Measurements from ENCODE around the gene BOD1L1. TPM values are rescaled to one million over a fixed set of nuclear protein-coding genes. Genes with fewer than 3 reads are reported as not detected.

BOD1L1 gene
- total and polyA plus RNA-seq, 2 experiments from 2014 or later: 18.2 to 43.2 TPM

DNA sequence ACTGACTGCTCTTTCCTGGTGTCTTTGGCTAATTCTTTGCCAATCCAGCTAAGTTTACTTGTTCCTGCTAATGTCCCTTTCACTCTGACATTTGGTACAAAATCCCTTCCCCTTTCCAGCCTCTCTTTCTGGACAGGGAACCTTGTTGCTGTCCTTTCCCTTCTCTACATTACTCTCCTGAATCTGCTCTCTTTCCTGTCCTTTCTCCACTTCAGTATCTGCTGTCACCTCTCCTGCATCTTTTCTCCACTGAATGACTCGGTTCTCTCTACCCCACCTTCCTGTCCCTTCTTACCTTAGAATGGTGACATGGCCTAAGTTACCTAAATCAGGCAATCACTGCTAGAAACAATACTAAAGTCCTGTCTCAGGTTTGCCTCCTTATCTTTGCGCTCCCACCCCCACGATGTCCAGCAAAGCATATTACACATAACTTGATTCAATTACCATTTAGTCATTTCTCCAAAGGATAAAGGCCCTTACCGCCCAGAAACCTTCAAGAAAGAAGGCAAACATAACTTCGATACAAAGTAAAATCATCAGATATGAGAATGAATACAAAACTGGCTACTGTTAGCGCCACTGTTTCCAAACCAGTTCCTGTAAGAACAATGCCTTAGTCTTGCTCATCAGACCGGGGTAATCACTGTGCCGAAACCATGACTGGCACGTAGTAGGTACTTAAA, 890 bp downstream of the BOD1L1 start (continued):
- no peak for TF ChIP-seq ZNF114 (CRISPR knock-in tag; IDR thresholded peaks at IDR 0.05)
- no peak for TF ChIP-seq EZH2phosphoT487 (IDR thresholded peaks at IDR 0.05; ENCODE audit: unreplicated experiment)
- TF ChIP-seq ZNF331 (CRISPR knock-in tag; IDR thresholded peaks at IDR 0.05; ENCODE audit: low read depth): no peak
- TF ChIP-seq NANOG (IDR thresholded peaks at IDR 0.05; ENCODE audit: borderline replicate concordance): no peak
- no peak for TF ChIP-seq CREB1 (CRISPR knock-in tag; IDR thresholded peaks at IDR 0.05; ENCODE audit: low read depth)
- TF ChIP-seq, protein P1, sequence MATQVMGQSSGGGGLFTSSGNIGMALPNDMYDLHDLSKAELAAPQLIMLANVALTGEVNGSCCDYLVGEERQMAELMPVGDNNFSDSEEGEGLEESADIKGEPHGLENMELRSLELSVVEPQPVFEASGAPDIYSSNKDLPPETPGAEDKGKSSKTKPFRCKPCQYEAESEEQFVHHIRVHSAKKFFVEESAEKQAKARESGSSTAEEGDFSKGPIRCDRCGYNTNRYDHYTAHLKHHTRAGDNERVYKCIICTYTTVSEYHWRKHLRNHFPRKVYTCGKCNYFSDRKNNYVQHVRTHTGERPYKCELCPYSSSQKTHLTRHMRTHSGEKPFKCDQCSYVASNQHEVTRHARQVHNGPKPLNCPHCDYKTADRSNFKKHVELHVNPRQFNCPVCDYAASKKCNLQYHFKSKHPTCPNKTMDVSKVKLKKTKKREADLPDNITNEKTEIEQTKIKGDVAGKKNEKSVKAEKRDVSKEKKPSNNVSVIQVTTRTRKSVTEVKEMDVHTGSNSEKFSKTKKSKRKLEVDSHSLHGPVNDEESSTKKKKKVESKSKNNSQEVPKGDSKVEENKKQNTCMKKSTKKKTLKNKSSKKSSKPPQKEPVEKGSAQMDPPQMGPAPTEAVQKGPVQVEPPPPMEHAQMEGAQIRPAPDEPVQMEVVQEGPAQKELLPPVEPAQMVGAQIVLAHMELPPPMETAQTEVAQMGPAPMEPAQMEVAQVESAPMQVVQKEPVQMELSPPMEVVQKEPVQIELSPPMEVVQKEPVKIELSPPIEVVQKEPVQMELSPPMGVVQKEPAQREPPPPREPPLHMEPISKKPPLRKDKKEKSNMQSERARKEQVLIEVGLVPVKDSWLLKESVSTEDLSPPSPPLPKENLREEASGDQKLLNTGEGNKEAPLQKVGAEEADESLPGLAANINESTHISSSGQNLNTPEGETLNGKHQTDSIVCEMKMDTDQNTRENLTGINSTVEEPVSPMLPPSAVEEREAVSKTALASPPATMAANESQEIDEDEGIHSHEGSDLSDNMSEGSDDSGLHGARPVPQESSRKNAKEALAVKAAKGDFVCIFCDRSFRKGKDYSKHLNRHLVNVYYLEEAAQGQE (IDR thresholded peaks at IDR 0.05; ENCODE audit: unreplicated experiment): no peak
- TF ChIP-seq JUNB (IDR thresholded peaks at IDR 0.05; ENCODE audit: unreplicated experiment): no peak
- TF ChIP-seq, protein P2, sequence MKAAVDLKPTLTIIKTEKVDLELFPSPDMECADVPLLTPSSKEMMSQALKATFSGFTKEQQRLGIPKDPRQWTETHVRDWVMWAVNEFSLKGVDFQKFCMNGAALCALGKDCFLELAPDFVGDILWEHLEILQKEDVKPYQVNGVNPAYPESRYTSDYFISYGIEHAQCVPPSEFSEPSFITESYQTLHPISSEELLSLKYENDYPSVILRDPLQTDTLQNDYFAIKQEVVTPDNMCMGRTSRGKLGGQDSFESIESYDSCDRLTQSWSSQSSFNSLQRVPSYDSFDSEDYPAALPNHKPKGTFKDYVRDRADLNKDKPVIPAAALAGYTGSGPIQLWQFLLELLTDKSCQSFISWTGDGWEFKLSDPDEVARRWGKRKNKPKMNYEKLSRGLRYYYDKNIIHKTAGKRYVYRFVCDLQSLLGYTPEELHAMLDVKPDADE (IDR thresholded peaks at IDR 0.05): no peak

DNA sequence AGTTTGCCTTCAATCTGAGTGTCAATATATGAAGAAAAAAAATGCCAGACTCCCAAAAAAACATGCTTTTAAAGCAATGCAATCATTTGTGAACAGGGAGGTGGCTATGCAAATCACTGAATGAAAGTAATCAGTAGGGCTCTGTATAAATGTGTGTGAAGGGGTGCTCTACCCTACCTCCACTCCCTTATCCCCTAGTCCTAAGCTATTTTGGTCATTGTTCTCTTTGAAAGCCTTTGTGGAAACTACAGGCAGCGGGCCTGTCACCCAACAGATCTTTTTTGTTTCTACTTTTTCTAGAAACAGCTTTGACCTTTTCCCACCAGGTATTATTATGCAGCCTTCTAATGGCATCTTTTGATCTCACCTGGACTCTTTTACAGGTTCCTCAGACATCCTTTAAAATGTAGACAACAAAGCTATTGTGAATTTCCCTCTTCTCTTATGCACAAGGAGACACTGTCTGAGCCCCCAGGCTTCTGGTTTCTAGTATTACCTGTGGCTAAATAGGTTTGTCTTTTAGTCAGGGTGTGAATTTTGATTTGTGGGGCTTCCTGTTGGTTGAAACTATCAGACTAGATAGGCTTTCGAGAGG, 9.2 kb downstream of the BOD1L1 start:
- H3K4me1 ChIP-seq (ENCODE audit: insufficient read depth): no peaks in the 10 kb centered on the region
- peaks cover 27% of the 10 kb centered on the region for H4K20me1 ChIP-seq (replicated peaks; ENCODE audit: insufficient read depth)
- no peaks in the 10 kb centered on the region for H3F3A ChIP-seq (replicated peaks; ENCODE audit: low read depth)
- no peak for DNase-seq (ENCODE audit: low spot score)
- no peaks in the 10 kb centered on the region for H3K27me3 ChIP-seq (ENCODE audit: insufficient read depth)
- peaks cover 22% of the 10 kb centered on the region for H3K36me3 Mint-ChIP-seq (ENCODE audit: low read depth)
- ATAC-seq: peak; percentile 73
- H3K4me2 ChIP-seq: no peak overlapping the region
- no peak overlapping the region for H2AFZ ChIP-seq
- H3K27me3 Mint-ChIP-seq (ENCODE audit: insufficient read depth, low read depth, poor library complexity): no peaks in the 10 kb centered on the region
- H3K9me3 Mint-ChIP-seq: no peaks in the 10 kb centered on the region
- peaks cover 25% of the 10 kb centered on the region for H3K36me3 ChIP-seq (ENCODE audit: insufficient read depth)
- H3K4me3 ChIP-seq: no peak overlapping the region
- H3K4me3 Mint-ChIP-seq: no peak overlapping the region
- H3K79me2 ChIP-seq (replicated peaks; ENCODE audit: insufficient read depth): peaks cover 31% of the 10 kb centered on the region
- TF ChIP-seq EZH2 (IDR thresholded peaks at IDR 0.05; ENCODE audit: low read depth, unreplicated experiment) (no peak), STAT1 (IDR thresholded peaks at IDR 0.05; ENCODE audit: unreplicated experiment) (no peak), CREB1 (CRISPR knock-in tag; IDR thresholded peaks at IDR 0.05; ENCODE audit: low read depth) (no peak), NANOG (IDR thresholded peaks at IDR 0.05; ENCODE audit: borderline replicate concordance) (no peak), JUNB (IDR thresholded peaks at IDR 0.05; ENCODE audit: unreplicated experiment) (no peak)
- TF ChIP-seq, protein P2 (IDR thresholded peaks at IDR 0.05): no peak
- TF ChIP-seq, protein P3, sequence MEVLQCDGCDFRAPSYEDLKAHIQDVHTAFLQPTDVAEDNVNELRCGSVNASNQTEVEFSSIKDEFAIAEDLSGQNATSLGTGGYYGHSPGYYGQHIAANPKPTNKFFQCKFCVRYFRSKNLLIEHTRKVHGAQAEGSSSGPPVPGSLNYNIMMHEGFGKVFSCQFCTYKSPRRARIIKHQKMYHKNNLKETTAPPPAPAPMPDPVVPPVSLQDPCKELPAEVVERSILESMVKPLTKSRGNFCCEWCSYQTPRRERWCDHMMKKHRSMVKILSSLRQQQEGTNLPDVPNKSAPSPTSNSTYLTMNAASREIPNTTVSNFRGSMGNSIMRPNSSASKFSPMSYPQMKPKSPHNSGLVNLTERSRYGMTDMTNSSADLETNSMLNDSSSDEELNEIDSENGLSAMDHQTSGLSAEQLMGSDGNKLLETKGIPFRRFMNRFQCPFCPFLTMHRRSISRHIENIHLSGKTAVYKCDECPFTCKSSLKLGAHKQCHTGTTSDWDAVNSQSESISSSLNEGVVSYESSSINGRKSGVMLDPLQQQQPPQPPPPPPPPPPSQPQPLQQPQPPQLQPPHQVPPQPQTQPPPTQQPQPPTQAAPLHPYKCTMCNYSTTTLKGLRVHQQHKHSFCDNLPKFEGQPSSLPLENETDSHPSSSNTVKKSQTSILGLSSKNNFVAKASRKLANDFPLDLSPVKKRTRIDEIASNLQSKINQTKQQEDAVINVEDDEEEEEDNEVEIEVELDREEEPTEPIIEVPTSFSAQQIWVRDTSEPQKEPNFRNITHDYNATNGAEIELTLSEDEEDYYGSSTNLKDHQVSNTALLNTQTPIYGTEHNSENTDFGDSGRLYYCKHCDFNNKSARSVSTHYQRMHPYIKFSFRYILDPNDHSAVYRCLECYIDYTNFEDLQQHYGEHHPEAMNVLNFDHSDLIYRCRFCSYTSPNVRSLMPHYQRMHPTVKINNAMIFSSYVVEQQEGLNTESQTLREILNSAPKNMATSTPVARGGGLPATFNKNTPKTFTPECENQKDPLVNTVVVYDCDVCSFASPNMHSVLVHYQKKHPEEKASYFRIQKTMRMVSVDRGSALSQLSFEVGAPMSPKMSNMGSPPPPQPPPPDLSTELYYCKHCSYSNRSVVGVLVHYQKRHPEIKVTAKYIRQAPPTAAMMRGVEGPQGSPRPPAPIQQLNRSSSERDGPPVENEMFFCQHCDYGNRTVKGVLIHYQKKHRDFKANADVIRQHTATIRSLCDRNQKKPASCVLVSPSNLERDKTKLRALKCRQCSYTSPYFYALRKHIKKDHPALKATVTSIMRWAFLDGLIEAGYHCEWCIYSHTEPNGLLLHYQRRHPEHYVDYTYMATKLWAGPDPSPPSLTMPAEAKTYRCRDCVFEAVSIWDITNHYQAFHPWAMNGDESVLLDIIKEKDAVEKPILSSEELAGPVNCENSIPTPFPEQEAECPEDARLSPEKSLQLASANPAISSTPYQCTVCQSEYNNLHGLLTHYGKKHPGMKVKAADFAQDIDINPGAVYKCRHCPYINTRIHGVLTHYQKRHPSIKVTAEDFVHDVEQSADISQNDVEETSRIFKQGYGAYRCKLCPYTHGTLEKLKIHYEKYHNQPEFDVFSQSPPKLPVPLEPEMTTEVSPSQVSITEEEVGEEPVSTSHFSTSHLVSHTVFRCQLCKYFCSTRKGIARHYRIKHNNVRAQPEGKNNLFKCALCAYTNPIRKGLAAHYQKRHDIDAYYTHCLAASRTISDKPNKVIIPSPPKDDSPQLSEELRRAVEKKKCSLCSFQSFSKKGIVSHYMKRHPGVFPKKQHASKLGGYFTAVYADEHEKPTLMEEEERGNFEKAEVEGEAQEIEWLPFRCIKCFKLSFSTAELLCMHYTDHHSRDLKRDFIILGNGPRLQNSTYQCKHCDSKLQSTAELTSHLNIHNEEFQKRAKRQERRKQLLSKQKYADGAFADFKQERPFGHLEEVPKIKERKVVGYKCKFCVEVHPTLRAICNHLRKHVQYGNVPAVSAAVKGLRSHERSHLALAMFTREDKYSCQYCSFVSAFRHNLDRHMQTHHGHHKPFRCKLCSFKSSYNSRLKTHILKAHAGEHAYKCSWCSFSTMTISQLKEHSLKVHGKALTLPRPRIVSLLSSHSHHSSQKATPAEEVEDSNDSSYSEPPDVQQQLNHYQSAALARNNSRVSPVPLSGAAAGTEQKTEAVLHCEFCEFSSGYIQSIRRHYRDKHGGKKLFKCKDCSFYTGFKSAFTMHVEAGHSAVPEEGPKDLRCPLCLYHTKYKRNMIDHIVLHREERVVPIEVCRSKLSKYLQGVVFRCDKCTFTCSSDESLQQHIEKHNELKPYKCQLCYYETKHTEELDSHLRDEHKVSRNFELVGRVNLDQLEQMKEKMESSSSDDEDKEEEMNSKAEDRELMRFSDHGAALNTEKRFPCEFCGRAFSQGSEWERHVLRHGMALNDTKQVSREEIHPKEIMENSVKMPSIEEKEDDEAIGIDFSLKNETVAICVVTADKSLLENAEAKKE (CRISPR knock-in tag; IDR thresholded peaks at IDR 0.05): no peak
- H3K9me2 ChIP-seq (ENCODE audit: insufficient read depth): no peaks in the 10 kb centered on the region
- H3K27ac Mint-ChIP-seq: no peak overlapping the region
- H3K4me1 Mint-ChIP-seq: no peaks in the 10 kb centered on the region
- H3K27ac ChIP-seq (ENCODE audit: low read depth): no peak overlapping the region
